Effector CD4-positive, alpha-beta T cell (primary cell): Measurements from ENCODE around the gene DMAC1.

Source experiments
- DNase-seq: peaks from one replicate; pipeline ENCODE4 v3.0.0-alpha.2; 2020

Gene DMAC1

DNA sequence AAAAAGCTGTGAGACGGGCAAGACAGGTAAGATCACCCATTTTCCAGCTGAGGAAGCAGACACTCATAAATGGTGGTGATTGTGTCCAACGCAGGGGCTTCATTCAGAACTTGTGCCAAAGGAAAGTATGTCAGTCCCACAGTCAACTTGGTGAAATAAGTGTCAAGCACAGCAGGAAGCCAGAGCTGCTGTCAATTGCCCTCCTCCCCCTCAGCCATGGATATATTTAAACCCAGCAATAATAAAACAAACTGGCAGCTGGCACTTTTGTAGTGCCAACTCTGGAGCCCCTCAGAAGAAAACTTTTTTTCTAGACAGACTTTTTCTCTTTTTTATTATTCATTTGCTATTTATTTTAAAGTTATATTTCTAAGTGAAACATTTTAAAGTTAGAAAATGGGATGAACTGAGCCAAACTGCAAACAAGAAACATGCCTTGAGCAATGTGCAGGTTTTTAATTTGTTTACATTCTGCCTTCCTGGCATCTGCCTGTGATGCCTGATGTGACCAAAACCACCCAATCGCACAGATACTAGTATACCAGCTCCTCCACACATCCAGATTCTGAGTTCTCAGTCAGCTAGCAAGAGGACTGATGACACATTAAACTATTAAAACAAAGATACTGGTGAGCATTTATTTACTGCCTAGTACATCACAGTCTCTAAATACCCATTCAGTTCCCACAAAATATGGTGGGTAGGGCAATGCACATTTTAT is 17.0 kb downstream of the DMAC1 start:
- DNase-seq, result no peak

DNA sequence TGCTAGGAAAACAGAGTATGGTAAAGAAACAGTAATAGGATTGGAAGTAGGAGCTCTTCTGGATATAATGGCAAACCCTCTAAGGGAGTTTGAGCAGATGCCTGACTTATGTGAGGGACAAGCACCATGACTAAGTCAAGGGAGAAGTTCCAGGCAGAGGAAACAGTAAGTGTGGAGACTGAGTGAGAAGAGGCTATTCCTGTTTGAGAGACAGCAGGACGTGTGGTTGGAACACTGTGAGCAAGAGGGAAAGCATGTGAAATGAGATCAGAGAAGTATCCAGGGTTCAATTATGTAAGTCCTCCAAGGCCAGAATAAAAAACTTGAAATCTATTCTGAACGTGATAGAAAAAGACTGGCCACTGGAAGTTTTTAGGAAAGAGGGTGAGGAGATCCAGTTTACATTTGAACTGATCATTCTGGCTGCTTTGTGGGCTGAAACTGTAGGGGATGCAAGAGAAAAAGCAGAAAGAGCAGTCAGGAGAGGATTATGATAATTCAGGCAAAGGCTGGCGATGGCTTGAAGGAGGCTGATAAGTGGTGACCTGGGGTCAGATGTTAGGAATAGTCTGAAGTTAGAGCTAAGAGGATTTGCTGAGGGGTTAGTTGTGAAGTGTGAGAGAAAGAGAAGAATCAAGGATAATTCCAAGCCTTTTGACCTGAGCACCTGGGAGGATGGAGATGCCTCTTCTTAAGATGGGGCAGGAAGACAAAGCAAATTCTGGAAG is 19.2 kb downstream of the DMAC1 start:
- no peak for DNase-seq

DNA sequence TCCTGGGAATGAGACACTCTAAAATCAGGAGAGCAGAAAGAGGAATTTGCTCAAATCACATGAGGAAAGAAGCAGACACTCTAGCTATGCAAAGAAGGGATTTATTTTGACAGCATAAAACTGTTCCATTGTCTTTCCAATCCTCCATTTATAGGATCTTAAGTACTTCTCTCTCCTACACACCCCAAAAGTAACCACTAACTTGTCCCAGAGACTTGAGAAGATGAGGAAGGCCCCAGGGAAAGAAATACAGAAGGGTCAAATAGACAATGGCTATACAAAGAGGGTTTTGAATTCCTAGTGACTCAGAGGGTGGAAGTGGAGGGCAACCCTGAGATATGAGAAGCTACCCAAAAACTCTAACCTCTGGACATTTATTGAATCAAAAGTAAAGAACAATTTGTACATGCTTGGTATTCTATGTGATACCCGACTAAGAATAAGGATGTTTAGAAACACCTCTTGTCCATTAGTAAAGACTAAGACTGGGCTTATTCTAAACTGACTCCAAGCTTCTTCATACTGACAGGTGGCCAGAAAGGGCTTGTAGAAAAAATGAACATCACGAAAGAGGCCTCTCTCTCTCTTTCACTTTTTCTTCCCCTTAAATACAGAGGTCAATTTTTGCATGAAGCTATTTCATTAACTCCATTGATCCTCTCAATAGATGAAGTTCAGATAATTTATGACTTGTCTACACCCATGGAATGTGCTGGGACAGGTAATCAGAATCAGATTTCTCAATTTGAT is 20.6 kb downstream of the DMAC1 start:
- no peak for DNase-seq

DNA sequence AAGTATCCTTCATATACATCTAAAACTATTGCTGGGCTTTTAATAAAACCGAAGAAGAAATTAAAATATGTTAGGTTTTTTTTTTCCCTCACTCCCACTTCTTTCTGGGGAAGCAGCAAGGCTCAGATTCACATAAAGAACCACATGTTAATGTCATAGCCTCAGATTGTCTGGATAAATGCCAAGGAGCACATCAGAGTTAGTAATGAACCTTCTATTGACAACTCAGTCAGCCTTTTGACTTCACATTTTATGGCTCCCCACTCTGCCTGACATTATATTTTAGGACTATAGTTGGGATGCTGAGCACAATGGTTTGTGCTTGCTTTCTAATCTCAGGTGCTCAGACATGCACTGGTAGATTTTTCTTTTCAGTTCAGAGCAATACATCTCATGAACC is 21.8 kb downstream of the DMAC1 start:
- DNase-seq, result no peak

DNA sequence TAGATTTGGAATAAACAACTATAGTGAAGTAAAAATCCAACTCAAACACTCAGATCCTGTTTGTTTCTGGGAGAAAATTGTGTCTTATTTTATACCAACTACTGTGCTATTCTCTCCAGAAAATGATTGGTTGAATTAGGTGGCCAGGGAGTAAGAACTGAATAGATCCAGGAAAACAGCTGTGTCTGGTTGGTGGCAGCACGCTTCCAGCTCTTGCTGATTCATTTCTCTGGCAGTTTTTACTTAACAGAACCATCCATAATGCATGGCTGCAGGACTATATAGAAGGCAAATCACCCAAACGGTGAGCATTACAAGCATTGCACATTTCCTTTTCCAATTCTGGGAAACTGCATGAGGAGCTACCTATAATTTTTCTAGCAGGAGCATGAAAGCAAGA is 29.5 kb downstream of the DMAC1 start:
- no peak for DNase-seq

DNA sequence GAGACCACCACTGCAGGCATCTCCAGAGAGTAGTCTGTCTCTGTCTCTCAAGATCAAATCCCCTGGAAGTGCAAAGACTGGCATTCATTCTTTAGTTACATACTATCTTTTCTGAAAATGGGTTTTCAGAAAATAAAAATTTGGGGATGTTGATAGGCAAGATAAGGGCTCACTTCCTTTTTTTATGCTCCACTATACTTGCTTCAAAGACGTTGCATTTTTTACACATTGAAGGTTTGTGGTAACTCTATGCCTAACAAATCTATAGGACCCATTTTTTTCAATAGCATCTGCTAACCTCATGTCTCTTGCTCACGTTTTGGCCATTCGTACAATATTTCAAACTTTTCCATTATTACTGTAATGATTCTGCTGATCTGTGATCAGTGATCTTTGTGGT is 37.0 kb downstream of the DMAC1 start:
- no peak for DNase-seq

DNA sequence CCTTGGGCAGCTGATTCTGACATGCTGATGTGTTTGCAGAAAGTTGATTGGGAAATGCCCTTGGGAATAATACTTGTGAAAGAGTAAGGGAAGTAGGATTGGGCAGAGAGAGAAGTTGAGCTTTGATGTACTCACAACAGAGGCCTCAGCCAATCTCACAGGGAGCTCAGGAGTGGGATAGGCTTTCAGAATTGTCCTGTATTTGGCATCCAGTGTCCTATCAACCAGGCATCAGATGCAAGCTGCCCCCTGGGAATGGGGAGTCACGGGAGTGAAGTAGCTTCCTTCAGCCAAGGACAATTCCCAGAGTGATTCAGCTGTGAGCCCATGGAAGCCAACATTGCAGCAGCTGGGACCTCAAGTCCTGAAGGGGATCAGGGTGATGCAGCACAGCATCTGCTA is 39.6 kb downstream of the DMAC1 start:
- no peak for DNase-seq

DNA sequence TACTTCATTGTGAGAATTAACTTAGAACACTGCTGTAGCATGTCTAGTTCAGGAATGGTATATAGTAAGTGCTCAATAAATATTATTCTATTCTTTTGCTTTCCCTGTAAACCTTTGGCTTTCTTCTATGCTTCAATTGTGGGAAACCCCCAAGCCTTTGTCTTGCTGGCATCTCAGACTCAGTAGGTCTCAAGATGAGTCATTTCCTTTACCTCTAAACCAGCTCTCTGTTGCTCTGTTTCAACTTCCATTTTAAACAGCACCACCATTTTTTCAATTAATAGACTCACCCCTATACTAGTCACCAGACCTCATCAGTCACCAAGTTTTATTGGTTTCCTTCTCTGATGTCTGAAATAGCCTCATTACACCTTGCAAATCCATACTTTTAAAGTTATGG is 43.5 kb downstream of the DMAC1 start:
- no peak for DNase-seq

DNA sequence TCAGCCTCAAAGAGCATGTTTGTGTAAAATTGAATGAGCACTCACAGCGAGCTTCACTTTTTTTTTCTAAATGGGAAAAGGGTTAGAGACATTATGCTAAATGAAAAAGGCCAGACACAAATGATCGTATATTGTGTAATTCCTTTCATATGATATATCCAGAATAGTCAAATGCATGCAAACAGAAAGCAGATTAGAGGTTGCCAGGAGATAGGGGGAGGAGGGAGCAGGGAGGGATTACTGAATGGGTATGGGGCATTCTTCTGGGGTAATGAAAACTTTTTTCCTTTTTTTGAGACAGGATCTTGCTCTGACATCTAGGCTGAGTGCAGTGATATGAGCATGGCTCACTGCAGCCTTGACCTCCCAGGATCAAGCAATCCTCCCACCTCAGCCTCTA is 47.1 kb downstream of the DMAC1 start:
- no peak for DNase-seq
